HG02798 (cell line): ENCODE data around the gene NOL9.
"Not testable (repeated sequence)": the region's sequence is repeated elsewhere in the genome, so short reads cannot be mapped to it uniquely, and the experiment has no call there.

ENCODE experiments used
- ATAC-seq: cut with Tn5 transposase; IDR thresholded peaks from one replicate; pipeline ENCODE4 v1.9.1; 2021; ENCODE audit warnings: mild to moderate bottlenecking; ENCODE audit not compliant: unreplicated experiment, poor library complexity

Gene NOL9

DNA sequence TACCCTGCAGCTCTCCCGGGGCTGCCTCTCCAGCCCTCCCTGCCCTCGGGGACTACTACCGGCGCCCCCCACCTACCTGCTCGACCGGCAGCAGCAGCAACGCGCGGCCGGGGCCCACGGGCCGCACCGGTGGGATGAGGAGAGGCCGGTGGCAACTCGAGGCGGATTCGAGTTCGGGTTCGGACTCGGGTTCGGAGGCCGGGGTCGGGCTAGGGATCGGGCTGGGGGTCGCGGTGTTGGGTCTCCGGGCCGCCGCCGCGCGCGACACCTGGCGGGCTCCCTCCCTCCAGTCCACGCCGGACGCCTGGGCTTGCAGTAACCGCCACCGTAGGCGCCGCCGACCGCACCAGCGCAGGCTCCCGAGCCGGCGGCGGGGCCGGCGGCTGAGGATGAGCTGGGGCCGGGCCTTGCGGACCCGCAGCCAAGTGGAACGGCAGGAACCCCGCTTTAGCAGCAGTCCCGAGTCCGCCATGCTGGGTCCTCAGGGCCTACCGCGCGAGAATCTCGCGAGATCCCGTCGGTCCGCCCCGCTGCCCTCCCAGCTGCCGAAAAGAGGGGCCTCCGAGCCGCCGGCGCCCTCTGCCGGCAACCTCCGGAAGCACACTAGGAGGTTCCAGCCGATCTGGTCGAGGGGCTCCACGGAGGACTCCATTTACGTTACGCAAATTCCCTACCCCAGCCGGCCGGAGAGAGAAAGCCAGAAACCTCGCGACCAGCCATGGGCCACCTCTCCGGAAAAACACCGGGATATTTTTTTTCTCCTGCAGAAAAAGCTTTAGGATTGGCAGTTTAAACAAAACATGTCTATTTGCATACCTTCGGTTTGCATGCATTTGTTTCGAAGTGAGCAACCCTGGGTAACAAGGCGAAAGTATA is at the start of gene NOL9:
Gene NOL9 (minus strand): TSS at position 483 of the 876 bp plus-strand sequence. CDS start 11 bp downstream, at position 472.
- ATAC-seq, result peak; percentile 94

DNA sequence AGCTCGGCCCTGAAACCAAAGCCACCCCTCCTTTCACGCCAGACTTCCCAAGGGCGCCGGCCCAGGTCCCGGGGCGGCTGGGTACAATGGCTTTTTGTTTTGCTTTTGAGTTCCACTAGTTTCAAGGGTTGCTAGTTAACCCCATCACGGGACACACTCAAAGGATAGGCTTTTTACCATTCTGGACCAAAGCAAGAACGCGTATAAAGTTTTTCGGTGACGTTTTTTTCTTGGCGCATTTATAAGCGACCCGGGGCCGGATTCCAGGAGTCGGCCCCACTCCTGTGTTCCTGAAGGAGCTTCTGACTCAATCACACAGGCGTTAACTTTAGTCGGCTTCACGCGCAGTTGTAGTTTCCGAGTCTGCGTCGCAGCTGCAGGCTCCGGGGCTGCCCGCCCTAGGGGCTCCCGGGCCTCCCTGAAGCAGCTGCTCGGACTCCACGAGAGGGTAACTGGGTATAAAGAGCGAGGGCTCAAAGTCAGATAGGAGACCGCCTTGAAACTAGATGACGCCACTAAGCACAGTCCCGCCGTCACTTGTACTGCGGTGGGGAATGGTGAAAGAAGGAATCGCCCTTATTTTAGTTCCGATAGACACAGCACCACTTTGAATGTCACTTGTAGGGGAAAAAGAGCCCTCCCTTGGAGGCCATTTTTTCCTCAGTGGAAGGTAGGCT is 49.1 kb upstream of the NOL9 start:
- ATAC-seq, result no peak

DNA sequence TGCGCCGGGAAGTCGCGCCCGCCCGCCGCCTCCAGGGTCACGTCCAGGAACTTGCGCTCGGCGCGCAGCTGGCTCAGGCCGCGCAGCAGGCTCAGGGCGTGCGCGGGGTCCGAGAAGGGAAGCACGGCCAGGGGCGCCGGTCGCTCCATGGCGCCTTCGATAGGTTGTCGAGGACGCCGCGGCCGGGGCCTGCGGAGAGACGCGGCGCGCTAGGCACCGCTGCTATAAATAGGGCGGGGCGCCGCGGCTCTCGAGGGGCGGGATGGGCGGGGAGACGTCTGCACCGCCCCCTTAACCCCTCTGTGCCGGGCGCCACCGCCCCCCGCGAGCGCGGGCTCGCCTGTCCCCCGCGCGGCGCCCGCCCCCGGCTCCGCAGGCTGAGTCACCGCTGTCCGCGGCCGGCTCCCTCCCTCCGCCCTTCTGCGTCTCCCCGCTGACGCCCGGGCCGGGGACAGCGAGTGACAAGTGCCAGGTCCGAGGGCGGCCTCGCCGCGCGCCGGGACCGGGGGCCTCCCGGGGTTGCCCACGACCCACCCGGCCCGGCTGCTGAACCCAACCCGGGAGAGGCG is 48.4 kb upstream of the NOL9 start, which contains the start of gene KLHL21:
Gene KLHL21 (minus strand): TSS at position 201 of the 569 bp plus-strand sequence. CDS start 52 bp downstream, at position 149.
- ATAC-seq, result peak; percentile 65

DNA sequence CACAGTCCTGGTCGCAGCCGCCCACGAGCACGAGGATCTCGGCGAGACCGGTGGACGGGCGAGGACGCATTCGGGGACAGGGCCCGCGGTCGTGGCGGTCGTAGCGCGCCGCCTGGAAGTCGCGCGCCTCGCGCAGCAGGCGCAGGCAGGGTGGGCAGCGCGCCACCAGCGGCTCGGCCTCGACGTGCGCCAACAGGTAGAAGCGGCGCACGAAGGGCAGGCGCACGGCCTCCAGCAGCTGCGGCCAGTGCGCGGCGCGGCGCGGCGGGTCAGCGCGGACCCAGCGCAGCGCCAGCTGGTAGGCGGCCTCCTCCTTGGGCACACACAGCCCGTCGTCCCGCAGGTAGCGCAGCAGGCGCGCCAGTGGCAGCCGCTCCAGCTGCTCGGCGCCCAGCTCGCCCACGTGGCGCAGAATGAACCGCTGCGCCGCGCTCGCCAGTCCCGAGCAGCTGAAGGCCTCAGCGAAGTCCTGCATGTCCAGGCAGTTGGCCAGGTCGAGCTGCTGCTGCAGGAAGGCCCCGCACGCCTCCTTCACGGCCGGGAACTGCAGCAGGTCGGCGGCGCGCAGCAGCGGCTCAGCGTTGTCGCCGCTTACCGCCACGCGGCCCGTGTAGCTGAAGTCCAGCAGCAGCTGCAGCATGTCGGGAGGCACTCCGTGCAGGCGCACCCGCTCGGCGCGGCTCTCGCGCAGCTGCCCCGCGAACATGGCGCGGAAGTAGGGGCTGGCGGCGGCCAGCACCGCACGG is 47.8 kb upstream of the NOL9 start:
- peak; percentile 9 for ATAC-seq

DNA sequence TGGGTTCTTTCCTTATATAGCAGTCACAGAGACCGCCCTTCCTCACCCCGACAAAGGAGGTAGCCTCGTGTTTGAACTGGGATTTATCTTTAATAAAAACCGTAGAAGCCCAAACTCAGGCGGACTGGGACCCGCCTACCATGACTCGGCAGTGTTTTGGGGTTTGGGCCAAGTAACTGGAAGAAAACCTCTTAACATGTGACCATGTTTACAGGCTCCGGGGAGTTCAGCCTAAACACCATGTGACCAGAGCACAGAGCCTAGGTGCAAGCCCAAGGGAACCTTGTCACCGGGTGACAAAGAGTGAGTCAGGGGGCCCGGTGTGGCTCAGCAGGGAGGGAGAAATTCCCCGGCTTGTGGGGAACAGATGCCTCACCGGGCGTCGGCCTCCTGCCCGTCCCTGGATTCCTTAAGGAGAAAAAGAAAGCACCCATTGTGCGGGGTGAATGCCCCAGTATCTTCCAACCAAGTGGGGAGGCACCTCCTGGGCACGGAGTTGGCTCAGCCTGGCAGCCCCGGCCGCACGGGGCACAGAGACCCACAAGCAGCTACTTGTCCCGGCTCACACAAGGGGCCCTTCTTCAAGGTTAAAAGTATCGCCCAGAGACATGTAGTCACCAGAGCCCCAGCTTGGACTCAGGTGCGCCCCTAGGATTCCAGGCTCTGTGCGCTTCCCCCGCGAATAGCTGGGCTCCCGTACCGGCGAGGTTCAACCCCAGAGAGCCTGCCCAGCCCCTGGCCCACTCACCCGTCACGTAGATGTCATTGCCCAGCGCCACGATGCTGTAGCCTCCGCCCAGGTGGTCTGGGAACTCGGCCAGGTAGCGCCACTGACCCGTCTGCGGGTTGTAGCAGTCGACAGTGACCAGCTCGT is 47.0 kb upstream of the NOL9 start:
- peak; percentile 32 for ATAC-seq

DNA sequence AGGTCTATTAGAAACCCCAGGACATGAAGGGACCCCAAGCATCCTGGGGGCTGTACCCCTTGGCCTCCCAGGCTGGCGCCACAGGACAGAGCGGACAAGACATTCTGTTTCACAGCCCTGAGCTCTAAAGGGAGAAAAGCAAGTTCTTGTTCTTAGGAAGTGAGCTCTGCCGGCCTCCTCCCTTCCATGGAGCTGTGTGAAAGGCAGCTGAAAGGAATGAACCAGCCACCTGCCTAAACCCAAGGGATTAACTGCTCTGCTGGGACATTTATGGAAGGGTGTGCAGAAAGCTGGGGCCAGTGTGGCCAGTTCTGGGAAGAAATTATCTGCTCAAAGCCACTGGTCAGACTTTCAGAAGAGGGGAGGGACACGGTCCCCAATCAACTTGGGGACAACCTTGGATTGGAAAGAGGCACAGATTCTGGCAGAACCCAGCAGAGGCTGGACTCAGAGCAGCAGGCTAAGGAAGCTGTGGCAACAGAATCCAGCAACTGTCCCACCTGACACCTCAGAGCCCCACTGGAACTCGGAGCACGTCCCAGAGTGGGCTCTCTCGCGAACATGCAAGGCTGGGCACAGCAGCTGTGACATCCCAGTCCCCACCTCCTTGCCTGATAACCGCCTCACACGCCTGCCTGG is 46.2 kb upstream of the NOL9 start:
- ATAC-seq, result peak; percentile 1

DNA sequence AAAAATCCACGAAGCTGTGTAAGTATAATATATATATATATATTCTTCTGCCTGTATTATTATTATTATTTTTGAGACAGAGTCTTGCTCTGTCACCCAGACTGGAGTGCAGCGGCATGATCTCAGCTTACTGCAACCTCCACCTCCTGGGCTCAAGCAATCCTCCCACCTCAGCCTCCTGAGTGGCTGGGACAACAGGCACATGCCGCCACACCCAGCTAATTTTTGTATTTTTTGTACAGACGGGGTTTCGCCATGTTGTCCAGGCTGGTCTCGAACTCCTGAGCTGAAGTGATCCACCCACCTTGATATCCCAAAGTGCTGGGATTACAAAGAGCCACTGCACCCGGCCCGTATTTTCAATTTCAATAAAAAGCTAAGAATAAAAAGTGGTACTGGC is 45.7 kb upstream of the NOL9 start:
- not testable (repeated sequence) for ATAC-seq

DNA sequence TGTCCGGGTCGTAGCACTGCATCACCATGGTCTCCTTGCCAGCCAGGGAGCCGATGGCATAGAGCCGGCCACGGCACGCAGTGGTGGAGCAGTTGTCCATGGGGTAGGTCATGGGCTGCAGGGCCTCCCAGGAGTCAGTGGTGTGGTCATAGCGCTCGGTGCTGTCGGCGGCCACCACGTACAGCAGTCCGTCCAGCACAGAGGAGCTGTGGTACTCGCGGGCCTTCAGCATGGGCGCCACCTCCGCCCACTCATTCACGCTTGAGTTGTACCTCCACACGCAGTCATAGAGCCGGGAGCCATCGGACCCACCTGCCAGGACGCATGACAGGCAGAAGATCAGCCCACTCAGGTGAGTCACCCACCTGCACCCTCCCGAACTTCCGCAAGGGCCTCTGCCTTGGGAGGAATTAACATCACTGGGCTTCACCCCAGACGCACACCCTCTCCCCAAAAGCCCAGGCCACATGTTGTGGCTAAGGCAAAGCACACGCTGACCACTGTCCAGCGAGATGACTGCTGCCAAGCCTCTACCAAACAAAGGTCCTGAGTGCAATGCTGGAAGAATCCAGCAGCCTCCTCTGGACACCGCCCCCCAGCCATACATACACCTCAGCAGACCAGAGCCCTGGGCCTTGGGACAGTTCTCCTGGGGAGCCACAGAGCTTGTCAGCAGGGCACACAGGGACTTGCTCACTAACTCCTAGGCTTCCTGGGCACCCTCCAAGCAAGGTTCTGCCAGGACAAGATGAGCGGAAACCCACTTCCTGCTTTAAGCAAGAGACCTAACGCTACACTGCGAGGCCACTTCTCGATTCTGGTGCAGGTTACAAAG is 45.0 kb upstream of the NOL9 start:
- no peak for ATAC-seq

DNA sequence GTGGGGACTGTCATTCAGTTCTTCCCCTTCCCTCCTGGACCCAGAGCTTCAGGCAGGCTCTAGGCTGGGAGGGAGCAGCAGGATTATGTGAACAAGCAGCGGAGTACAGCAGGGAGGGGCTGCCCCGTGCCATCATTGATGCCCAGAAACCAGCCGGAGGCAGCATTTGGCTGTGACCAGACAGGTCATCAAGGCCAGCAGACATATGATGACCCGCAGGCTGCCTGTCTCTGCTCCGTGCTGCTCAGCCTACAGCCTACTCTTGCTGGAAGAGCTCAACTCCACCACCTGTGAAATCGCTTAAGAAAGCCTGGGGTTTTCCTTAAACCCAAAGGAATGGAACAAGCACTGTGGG is 43.4 kb upstream of the NOL9 start:
- no peak for ATAC-seq

DNA sequence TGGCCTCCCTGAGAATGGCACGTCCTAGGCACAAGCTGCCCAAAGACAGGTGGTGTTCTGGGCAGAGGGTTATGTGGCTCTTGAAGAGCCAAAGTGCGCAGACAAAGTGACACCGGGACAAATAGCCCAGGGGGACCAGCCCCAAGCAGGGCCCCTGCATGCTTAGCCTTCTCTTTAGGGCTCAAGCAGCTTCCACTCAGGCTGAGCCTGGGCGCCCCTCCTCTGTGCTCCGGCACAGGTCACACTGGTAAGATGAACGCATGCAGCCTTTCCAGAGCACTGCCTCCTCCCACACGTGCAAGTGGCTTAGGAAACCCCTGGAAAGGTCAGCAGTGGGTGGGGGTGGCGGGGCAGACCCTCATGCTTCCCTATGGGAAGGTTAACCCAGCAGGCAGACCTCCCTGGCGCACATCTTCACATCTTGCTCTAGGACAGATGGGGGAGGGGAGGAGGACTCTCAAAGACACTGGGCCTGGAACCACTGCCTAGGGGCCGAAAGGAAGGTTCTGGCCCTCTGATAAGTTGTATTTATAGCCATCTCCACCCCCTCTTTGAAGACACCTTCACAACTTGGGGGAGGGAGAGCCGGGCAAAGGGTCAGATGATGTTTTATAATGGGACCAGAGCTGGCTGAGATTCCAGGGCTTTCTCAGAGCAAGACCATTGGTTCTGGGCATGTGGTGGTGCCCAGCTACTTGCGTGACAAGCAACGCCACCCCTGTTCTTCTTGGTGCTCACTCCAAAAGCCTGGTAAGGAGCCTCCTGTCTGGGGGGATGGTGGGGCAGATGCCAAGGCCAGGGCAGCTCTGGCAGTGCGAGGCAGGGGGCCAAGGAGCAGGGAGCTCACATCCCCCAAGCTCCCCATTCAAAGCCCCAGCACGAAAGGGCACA is 42.8 kb upstream of the NOL9 start:
- ATAC-seq, result no peak

DNA sequence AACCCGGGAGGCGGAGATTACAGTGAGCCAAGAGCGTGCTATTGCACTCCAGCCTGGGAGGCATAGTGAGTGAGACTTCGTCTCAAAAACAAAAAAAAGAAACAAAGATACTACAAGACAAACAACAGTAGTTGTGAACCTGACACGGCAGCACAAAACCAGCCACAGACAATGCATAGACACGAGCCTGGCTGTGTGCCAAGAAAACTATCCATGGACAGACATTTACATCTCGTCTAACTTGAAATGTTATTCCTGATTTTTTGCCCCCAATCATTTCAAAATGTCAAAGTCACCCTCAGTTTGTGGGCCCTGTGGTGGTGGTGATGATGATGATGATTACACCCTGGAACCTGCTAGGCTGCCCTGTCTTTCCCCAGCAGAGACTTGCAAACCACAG is 42.0 kb upstream of the NOL9 start:
- no peak for ATAC-seq

DNA sequence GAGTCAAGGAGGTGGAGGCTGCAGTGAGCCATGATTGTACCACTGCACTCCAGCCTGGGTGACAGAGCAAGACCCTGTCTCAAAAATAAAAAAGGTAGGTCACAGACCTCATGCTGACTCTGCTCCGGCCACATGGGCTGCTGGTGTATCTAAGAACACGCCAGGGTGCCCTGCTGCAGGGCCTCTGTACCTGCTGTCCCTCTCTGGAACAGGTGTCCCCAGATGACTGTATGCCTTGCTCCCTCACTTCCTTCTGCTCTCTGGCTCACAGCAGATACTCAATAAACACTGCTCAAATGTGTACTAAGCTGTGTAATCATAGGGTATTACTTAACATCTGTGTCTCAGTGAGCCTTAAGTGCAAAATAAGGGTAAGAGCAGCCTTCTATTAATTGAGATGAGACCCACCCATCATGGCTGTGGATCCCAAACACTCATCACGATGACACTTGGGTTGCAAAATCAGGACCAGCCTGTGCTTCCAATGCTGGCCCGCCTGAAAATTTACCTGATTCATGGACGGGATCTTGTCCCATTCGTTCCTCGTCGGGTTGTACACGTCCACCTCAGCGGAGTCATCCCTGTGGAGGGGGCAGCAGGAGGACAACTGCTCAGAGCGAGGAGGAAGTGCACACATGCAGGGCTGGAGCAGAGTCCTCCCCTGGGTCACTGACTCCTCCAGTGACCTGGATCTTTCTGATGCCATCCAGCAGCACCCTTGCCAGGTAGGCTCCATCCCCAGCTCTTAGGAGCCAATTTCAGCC is 40.8 kb upstream of the NOL9 start:
- ATAC-seq, result no peak

DNA sequence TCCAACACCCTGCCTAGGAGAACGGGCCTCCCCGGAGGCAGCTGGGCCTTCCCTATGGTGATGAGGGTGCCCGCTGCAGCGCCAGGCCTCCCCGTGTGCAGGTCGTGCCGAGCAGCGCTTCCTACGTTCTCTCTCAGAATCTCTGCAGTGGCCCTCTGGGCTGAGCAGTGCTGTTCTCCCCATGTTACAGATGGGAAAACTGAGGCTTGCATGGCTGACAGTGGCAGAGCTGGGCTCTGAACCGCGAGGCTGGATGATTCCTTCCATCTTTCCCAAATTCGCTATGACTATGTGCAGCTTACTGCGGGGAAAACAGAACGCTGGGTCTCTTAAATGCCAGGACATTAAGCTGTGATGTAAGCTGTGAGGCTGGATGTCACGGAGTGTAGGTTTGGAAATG is 39.5 kb upstream of the NOL9 start:
- no peak for ATAC-seq

DNA sequence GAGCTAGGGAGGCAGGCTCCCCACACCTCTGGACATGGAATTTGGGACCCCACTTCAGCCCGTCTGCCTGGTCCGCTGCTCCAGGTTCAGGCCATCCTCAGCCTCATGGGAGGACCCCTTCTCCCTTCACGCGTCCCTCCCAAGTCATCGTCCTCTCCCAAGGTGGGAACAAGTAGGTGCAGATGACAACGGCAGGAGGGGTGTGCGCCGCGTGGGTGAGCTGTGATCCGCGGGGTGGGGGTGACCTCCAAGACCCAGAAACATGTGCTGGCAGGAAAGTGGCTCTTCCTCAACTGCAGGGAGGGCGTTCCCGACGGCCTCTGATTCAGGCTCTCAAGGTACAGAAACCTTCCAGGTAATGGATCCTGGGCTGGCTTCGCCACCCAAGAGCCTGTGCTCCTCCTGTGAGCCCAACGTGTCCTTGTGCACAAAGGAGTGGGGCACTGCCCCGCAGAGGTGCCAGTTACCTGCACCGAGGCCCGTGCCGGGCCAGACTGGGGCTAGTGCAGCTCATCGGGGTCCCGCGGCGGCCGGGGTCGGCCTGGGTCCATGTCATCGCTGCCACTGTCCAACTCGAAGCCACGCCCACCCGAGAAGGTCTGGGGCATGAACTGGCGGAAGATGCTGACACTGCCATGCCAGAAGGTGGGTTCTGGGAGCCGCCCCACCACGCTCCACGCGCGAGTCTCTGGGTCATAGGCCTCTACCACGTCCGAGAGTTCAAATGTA is 38.7 kb upstream of the NOL9 start:
- ATAC-seq, result no peak

DNA sequence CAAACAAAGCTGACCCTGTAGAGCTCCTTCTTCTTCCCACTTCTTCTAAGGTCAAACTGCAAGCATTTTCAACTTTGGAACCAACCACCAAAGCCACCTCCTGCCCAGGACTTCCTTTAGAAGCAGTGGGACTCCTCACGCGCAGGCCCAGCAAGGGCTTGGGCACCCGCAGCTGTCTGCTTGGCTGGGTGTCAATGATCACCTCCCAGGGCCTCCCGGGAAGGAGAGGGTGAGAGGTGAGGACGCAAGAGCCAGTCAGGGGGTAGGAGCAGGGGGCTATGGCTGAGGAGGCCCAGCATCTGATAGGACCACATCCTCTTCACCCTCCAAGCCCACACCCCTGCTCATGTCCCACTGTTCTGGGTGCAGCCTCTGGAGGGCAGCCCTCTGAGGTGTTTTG is 38.1 kb upstream of the NOL9 start:
- no peak for ATAC-seq

DNA sequence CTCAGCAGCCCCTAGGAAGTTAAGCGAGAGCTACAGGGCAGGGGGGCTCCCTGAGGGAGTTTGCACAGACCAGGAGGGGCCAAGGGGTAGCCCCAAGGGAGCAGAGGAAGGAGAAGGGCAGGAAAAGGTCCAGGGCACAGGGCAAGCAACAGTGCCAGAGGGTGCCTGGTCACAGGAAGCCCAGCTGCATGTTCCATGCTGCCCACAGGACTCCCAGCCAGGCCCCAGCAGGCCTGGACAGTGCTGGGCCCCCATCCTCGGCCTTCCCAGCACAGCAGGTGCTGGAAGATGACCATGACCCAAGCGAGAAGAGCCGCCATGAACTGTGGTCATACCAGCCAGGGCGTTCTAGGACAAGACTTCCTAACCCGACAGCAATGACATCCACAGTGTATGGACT is 37.3 kb upstream of the NOL9 start:
- ATAC-seq, result no peak
